WTC11 (cell line): Measurements from ENCODE around the gene IGFALS.

Experiments used
- CTCF ChIP-seq: fragments of 200-600 bp; IDR thresholded peaks from 2 replicates; pipeline ENCODE4 v1.8.0; 2022; ENCODE audit warnings: antibody characterized with exemption
- MYBL2 ChIP-seq: sonication (generic); formaldehyde crosslinking; IDR thresholded peaks from 2 replicates; pipeline ENCODE4 v1.8.1; 2023; ENCODE audit warnings: mild to moderate bottlenecking, moderate library complexity, missing genetic modification reagents
- NFYB ChIP-seq: sonication (generic); formaldehyde crosslinking; conservative IDR thresholded peaks from 2 replicates; pipeline ENCODE4 v1.8.0; 2022; ENCODE audit warnings: low read depth, missing genetic modification reagents
- STAT6 ChIP-seq: sonication (generic); formaldehyde crosslinking; conservative IDR thresholded peaks from 2 replicates; pipeline ENCODE4 v1.8.1; 2023; ENCODE audit warnings: mild to moderate bottlenecking, low read depth, missing genetic modification reagents, moderate library complexity
- ZBTB21 ChIP-seq: sonication (generic); formaldehyde crosslinking; IDR thresholded peaks from 2 replicates; pipeline ENCODE4 v1.8.1; 2023; ENCODE audit warnings: mild to moderate bottlenecking, missing genetic modification reagents, borderline replicate concordance

- TF ChIP-seq CTCF (no peak), NFYB (no peak), MYBL2 (CRISPR knock-in tag) (no peak), STAT6 (CRISPR knock-in tag) (no peak), ZBTB21 (no peak)
Observed at GRCh38 chr16:1766231-1766630, 27.3 kb downstream of the IGFALS start.
